GM12878 (cell line): ENCODE results near the gene ASIC1. TPM values are rescaled to one million over a fixed set of nuclear protein-coding genes. Genes with fewer than 3 reads are reported as not detected.

ENCODE experiments used
- ATAC-seq: fragments of 200-7000 bp; cut with Tn5 transposase; 3 replicates; pipeline ENCODE4 v1.9.1; 2020; ENCODE audit warnings: mild to moderate bottlenecking, moderate library complexity
- BruUV-seq: library from RNA; stranded (reverse); fragments of 400-500 nt; replicated peaks from 2 replicates; lab custom pipeline; 2021; lab: Mats Ljungman, UMichigan
- CTCF ChIA-PET: fragments of 300-600 bp; sonication (Branson Sonifier 250); formaldehyde crosslinking; extraction: SDS; loops from one replicate; lab custom pipeline; 2021; ENCODE audit warnings: inconsistent platforms; lab: Yijun Ruan, JAX
- POLR2A ChIA-PET: fragments of 350-600 bp; formaldehyde crosslinking; extraction: SDS; loops from one replicate; lab custom pipeline; 2021; ENCODE audit warnings: inconsistent platforms; lab: Charles Lee
- RAD21 ChIA-PET: fragments of 300-600 bp; sonication (Branson Sonifier 250); formaldehyde crosslinking; loops from one replicate; lab custom pipeline; 2023; ENCODE audit warnings: antibody characterized with exemption; ENCODE audit not compliant: unreplicated experiment; lab: Charles Lee
- SMC1A ChIA-PET: fragments of 300-600 bp; sonication (Branson Sonifier 250); formaldehyde crosslinking; loops from one replicate; lab custom pipeline; 2023; ENCODE audit not compliant: unreplicated experiment, uncharacterized antibody; lab: Charles Lee
- DNase-seq: peaks from one replicate; pipeline ENCODE4 v3.0.0-alpha.2; 2011; ENCODE audit warnings: low read depth, low spot score
- FAIRE-seq: peaks from 3 replicates; lab custom pipeline; 2011; peaks lifted over from hg19 to GRCh38; lab: Jason Lieb, UNC
- H2AFZ ChIP-seq: 2 replicates; pipeline ENCODE4 v1.6.0; 2011; ENCODE audit warnings: low read depth, low read length, control low read depth; ENCODE audit not compliant: control insufficient read depth
- H3K27ac ChIP-seq: 2 replicates; pipeline ENCODE4 v1.5.1; 2011; ENCODE audit warnings: control low read depth; ENCODE audit not compliant: control insufficient read depth, insufficient read depth
- H3K27me3 ChIP-seq, 2 experiments: replicated peaks in 1 of 2; 2 replicates each; pipeline versions ENCODE4 v1.6.0 to v1.6.1; 2011; ENCODE audit warnings: low read length in 1 of 2; ENCODE audit not compliant: control insufficient read depth in 2 of 2, insufficient read depth in 2 of 2
- H3K36me3 ChIP-seq, 2 experiments: 2 replicates each; pipeline ENCODE4 v1.5.1; 2011; ENCODE audit warnings: low read length in 1 of 2; ENCODE audit not compliant: control insufficient read depth in 2 of 2, insufficient read depth in 2 of 2
- H3K4me1 ChIP-seq: 2 replicates; pipeline ENCODE4 v1.6.1; 2011; ENCODE audit warnings: mild to moderate bottlenecking, low read length, moderate library complexity, mixed read lengths; ENCODE audit not compliant: control insufficient read depth, insufficient read depth
- H3K4me2 ChIP-seq: 2 replicates; pipeline ENCODE4 v1.6.0; 2011; ENCODE audit warnings: control low read depth; ENCODE audit not compliant: control insufficient read depth, insufficient read depth
- H3K4me3 ChIP-seq: fragments of 200-600 bp; sonication (generic); 2 replicates; pipeline ENCODE4 v1.5.1; 2016
- H3K79me2 ChIP-seq: 2 replicates; pipeline ENCODE4 v1.6.0; 2011; ENCODE audit warnings: low read length; ENCODE audit not compliant: control insufficient read depth, insufficient read depth
- H3K9ac ChIP-seq: 2 replicates; pipeline ENCODE4 v1.8.0; 2011; ENCODE audit warnings: low read length, control low read depth, mixed read lengths; ENCODE audit not compliant: control insufficient read depth, insufficient read depth
- H3K9me3 ChIP-seq: replicated peaks from 3 replicates; pipeline ENCODE4 v1.5.1; 2011; ENCODE audit warnings: mild to moderate bottlenecking, low read length; ENCODE audit not compliant: control insufficient read depth, insufficient read depth
- H4K20me1 ChIP-seq: 2 replicates; pipeline ENCODE4 v1.6.0; 2011; ENCODE audit not compliant: control insufficient read depth, insufficient read depth
- BCL11A ChIP-seq: IDR thresholded peaks from 2 replicates; pipeline ENCODE4 v1.6.1; 2011; ENCODE audit warnings: low read depth, low read length
- BRCA1 ChIP-seq: IDR thresholded peaks from 2 replicates; pipeline ENCODE4 v1.6.1; 2011; ENCODE audit warnings: low read depth, low read length, improper control_type of control experiment
- EGR1 ChIP-seq, 2 experiments: IDR thresholded peaks; 1 replicate in 1 of 2; 2 replicates in 1 of 2; pipeline ENCODE4 v1.6.1; 2011 to 2012; ENCODE audit warnings: low read depth in 2 of 2, low read length in 2 of 2, borderline replicate concordance in 1 of 2, mild to moderate bottlenecking in 1 of 2, moderate library complexity in 1 of 2
- FOXM1 ChIP-seq: IDR thresholded peaks from 2 replicates; pipeline ENCODE4 v1.6.1; 2012; ENCODE audit warnings: low read depth, mild to moderate bottlenecking, inconsistent platforms, low read length, moderate library complexity
- MEF2A ChIP-seq: IDR thresholded peaks from 2 replicates; pipeline ENCODE4 v1.6.1; 2011; ENCODE audit warnings: low read depth, mild to moderate bottlenecking, low read length, moderate library complexity; ENCODE audit not compliant: insufficient read depth
- MTA3 ChIP-seq: IDR thresholded peaks from 2 replicates; pipeline ENCODE4 v1.6.1; 2012; ENCODE audit warnings: low read length, inconsistent platforms, borderline replicate concordance
- NRF1 ChIP-seq: conservative IDR thresholded peaks from 2 replicates; pipeline ENCODE4 v1.6.1; 2011; ENCODE audit warnings: mild to moderate bottlenecking, low read depth, low read length, improper control_type of control experiment
- RAD51 ChIP-seq: fragments of 450-650 bp; IDR thresholded peaks from 2 replicates; pipeline ENCODE4 v1.6.1; 2016; ENCODE audit warnings: moderate library complexity, mild to moderate bottlenecking, inconsistent platforms
- ZNF207 ChIP-seq: fragments of 450-650 bp; IDR thresholded peaks from 2 replicates; pipeline ENCODE4 v1.6.1; 2014; ENCODE audit warnings: antibody characterized with exemption, mild to moderate bottlenecking, borderline replicate concordance
- ZNF24 ChIP-seq: fragments of 450-650 bp; IDR thresholded peaks from 2 replicates; pipeline ENCODE4 v1.6.1; 2017; ENCODE audit warnings: antibody characterized with exemption, mild to moderate bottlenecking
- WGBS: methylation state at CpG from one replicate; pipeline ENCODE4 v1.1.6; 2016; ENCODE audit warnings: low lambda C conversion rate; ENCODE audit not compliant: insufficient replicate concordance, insufficient coverage; ENCODE audit errors: missing lambda C conversion rate; 5-methylcytosine and 5-hydroxymethylcytosine counted together
- in situ Hi-C: fragments of 300-500 bp; cut with MboI; formaldehyde crosslinking; loops from 9 replicates; pipeline ENCODE4 v1.14.3; 2018; ENCODE audit warnings: mixed read lengths
- intact Hi-C: fragments of 100-400 bp; cut with micrococcal nuclease; formaldehyde crosslinking; loops from one replicate; pipeline ENCODE4 v1.14.2; 2022; ENCODE audit not compliant: unreplicated experiment
- polyA plus RNA-seq, 11 experiments: library from polyadenylated mRNA; depleted of rRNA in 4 of 11; unstranded in 6 of 11; stranded (reverse) in 5 of 11; fragments of >200 nt; fragmentation: Nextera tagmentation in 4 of 11; fragmentation: Illumina TruSeq in 1 of 11; extraction: Ambion mirVana in 4 of 11; extraction: Trizol in 1 of 11; gene quantifications; 1 replicate in 1 of 11; 2 replicates in 10 of 11; pipeline versions ENCODE4 v1.2.1 to v1.2.3, GENCODE V29; 2011 to 2016; ENCODE audit warnings: inconsistent platforms in 2 of 11, missing spikeins in 2 of 11, low read depth in 1 of 11
- total RNA-seq, 4 experiments: library from RNA; depleted of rRNA in 3 of 4; stranded (reverse); fragments of >200 nt in 3 of 4; fragmentation: Illumina TruSeq in 1 of 4; extraction: Trizol in 1 of 4; gene quantifications; 2 replicates each; pipeline versions ENCODE4 v1.2.1 to v1.2.3, GENCODE V29; 2013 to 2021
- TF ChIP-seq, protein P1 (sequence below): fragments of 450-650 bp; IDR thresholded peaks from 2 replicates; pipeline ENCODE4 v1.6.1; 2017; ENCODE audit warnings: low read depth, mild to moderate bottlenecking, moderate library complexity
- TF ChIP-seq, protein P2 (sequence below): IDR thresholded peaks from 2 replicates; pipeline ENCODE4 v1.6.1; 2012; ENCODE audit warnings: mild to moderate bottlenecking, low read depth, low read length

ASIC1 gene
- total and polyA plus RNA-seq, 10 of the 15 experiments (the other 5 are each of a cell fraction or from before 2014, with no cell fraction given), result 0.02 to 0.28 (median 0.21) TPM; not detected in 4

DNA sequence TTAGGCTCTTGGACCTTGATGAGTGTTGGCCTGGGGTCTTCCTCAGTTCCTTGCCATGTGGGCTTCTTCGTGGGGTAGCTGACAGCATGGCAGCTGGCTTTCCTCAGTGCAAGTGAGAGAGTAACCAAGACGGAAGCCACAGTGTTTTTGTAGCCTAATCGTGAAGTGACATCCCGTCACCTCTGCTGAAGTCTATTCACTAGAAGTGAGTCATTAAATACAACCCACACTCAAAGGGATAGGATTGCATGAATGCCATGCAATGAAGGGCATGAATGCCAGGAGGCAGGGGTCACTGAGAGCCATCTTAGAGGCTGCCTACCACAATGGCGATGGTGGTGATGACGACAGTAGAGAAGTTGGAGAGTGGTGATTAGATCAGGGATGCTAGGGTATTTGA lies 13.5 kb upstream of the ASIC1 start:
- intact Hi-C loops, result no loop called here

DNA sequence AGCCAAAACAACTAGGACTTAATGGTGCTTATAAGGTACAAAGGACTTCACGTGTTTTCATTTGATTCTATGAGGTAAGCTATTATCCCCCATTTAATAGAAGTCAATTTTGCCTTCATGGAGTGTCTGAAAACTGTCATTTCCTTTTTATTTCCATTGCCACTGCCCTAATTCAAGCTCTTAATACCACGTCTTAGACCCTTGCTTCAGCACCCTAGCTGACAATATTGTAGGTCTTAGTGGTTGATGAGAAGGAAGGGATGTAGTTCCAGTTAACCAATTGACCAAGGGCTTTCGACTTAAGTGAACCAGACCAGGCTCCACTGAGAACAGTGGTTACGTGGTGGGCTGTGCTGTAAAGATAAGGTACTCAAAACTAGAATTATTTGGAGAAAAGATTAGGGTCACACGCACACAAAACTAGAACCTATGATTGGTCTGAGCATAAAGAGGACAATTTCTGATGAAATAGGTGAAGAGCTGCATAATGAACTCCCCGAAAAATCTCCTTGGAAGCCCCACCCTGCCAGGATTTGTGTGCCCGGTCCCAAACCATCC lies 9.6 kb upstream of the ASIC1 start:
- ChIA-PET RAD21 (no interaction called here), CTCF (interaction anchor here (0.9 to 4.1 kb wide), 5 partner anchors 9 to 81 kb away, joined by 3 to 18 read pairs (median 3); no protein-coding TSS in a partner anchor), SMC1A (interaction anchor here (1.2 to 1.4 kb wide), 2 partner anchors 8 to 121 kb away, joined by 3 read pairs; no protein-coding TSS in a partner anchor), POLR2A (no interaction called here)
- TF ChIP-seq FOXM1 (no peak), BRCA1 (no peak), EGR1 (IDR thresholded peaks at IDR 0.05; ENCODE audit: borderline replicate concordance in 1 of 2, low read depth in 2 of 2, low read length in 2 of 2) (no peak), ZNF24 (no peak), MEF2A (no peak), RAD51 (no peak), NRF1 (no peak), MTA3 (no peak)
- TF ChIP-seq, protein P1, sequence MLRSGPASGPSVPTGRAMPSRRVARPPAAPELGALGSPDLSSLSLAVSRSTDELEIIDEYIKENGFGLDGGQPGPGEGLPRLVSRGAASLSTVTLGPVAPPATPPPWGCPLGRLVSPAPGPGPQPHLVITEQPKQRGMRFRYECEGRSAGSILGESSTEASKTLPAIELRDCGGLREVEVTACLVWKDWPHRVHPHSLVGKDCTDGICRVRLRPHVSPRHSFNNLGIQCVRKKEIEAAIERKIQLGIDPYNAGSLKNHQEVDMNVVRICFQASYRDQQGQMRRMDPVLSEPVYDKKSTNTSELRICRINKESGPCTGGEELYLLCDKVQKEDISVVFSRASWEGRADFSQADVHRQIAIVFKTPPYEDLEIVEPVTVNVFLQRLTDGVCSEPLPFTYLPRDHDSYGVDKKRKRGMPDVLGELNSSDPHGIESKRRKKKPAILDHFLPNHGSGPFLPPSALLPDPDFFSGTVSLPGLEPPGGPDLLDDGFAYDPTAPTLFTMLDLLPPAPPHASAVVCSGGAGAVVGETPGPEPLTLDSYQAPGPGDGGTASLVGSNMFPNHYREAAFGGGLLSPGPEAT, result no peak
- TF ChIP-seq, protein P2, sequence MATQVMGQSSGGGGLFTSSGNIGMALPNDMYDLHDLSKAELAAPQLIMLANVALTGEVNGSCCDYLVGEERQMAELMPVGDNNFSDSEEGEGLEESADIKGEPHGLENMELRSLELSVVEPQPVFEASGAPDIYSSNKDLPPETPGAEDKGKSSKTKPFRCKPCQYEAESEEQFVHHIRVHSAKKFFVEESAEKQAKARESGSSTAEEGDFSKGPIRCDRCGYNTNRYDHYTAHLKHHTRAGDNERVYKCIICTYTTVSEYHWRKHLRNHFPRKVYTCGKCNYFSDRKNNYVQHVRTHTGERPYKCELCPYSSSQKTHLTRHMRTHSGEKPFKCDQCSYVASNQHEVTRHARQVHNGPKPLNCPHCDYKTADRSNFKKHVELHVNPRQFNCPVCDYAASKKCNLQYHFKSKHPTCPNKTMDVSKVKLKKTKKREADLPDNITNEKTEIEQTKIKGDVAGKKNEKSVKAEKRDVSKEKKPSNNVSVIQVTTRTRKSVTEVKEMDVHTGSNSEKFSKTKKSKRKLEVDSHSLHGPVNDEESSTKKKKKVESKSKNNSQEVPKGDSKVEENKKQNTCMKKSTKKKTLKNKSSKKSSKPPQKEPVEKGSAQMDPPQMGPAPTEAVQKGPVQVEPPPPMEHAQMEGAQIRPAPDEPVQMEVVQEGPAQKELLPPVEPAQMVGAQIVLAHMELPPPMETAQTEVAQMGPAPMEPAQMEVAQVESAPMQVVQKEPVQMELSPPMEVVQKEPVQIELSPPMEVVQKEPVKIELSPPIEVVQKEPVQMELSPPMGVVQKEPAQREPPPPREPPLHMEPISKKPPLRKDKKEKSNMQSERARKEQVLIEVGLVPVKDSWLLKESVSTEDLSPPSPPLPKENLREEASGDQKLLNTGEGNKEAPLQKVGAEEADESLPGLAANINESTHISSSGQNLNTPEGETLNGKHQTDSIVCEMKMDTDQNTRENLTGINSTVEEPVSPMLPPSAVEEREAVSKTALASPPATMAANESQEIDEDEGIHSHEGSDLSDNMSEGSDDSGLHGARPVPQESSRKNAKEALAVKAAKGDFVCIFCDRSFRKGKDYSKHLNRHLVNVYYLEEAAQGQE, result no peak
- H3K4me2 ChIP-seq, result no peak overlapping the region
- no TSS peak for BruUV-seq
- H3K79me2 ChIP-seq, result no peaks in the 10 kb centered on the region
- 35% methylated on average over 7 of the region's 7 CpGs for WGBS
- H3K4me1 ChIP-seq, result no peaks in the 10 kb centered on the region
- no peaks in the 10 kb centered on the region for H3K9me3 ChIP-seq
- FAIRE-seq (no peak), DNase-seq (no peak), ATAC-seq (no peak)
- in situ Hi-C loops, result no loop called here
- no peak overlapping the region for H3K27ac ChIP-seq
- intact Hi-C loops, result no loop called here
- H3K4me3 ChIP-seq, result no peak overlapping the region
- no peaks in the 10 kb centered on the region for H3K36me3 ChIP-seq
- no peaks in the 10 kb centered on the region for H4K20me1 ChIP-seq
- peaks cover 3 to 8% of the 10 kb centered on the region in 2 experiments; a peak in 3 of 4 replicates for H3K27me3 ChIP-seq
- H2AFZ ChIP-seq, result no peak overlapping the region
- H3K9ac ChIP-seq, result no peak overlapping the region

More for the DNA sequence above, 13.5 kb upstream of the ASIC1 start:
- ChIA-PET RAD21 (no interaction called here), SMC1A (interaction anchor here (1.0 kb wide), 1 partner anchor 23 kb away, joined by 3 read pairs; no protein-coding TSS in a partner anchor), CTCF (interaction anchor here (0.6 to 1.9 kb wide), 5 partner anchors 25 to 1804 kb away, joined by 3 to 6 read pairs (median 3); no protein-coding TSS in a partner anchor), POLR2A (no interaction called here)
- H3K4me1 ChIP-seq, result no peaks in the 10 kb centered on the region
- in situ Hi-C loops, result no loop called here
- DNase-seq, result no peak
- no peak overlapping the region for H3K9ac ChIP-seq
- H3K27ac ChIP-seq, result no peak overlapping the region
- no peak overlapping the region for H3K4me3 ChIP-seq
- no peak overlapping the region for H3K4me2 ChIP-seq
- TF ChIP-seq ZNF207 (no peak), BCL11A (no peak)
- H3K79me2 ChIP-seq, result no peaks in the 10 kb centered on the region
- FAIRE-seq, result no peak
- WGBS, result 69% methylated on average over 6 of the region's 6 CpGs
- no peak for ATAC-seq
- no peaks in the 10 kb centered on the region for H3K36me3 ChIP-seq
- BruUV-seq, result no TSS peak
- H3K9me3 ChIP-seq, result no peaks in the 10 kb centered on the region
- no peaks in the 10 kb centered on the region for H3K27me3 ChIP-seq
- no peak overlapping the region for H2AFZ ChIP-seq
- no peaks in the 10 kb centered on the region for H4K20me1 ChIP-seq
